ENCODE measurements around the gene PXDC1.

The PXDC1 gene

DNA sequence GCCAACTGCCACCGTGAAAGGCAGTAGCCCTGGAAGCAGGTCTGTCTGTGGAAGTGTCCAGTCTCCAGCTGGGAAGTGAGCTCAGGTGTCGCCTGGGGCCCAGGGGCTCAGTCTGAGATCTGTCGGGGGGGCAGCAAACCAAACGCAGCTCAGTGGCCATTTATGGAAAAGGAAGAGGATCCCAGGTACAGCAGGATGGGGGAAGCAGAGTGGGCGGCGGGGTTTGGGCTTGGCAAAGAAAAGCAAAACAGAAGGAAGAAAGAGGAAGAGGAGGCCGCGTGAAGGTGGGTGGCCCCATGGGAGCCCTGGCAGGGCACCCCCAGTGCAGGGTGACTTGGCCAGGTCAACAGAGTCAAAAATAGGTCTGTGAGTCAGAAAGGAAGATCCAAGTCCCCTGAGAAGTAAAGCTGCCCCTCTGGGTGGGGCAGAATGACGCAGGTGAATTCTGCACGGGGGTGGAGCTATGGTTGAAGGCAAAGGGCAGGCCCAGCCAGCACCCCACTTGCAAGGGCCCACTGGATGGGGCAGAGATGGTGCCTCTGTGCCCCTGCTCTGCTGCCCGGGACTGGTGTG, 5.3 kb downstream of the PXDC1 start:
- no peak for DNase-seq

DNA sequence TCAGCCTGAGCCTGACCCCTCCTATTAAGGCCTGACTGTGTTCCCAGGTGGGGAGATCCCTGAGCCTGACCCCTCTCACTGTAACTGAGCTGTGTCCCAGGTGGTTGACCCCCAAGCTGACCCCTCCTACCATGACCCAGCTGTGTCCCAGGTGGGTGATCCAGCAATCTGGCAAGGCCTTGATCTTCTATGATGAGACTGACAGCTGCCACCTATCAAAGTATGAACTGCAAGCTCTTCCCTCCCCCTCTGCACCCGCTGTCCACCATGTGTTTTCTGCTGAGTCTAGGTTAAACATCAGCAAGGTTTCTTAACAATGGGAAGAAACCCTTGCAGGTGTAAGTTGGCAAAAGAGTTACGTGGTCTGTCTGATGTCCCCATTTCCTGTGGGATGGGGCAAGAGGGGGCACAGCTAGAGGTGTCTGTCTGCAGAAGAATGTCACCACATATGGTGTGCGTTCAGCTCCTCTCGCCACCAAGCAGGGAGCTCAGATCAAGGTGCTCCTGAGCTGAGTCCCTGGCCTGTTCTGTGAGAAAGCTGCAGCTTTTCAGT, 5.9 kb downstream of the PXDC1 start:
- DNase-seq: no peak

DNA sequence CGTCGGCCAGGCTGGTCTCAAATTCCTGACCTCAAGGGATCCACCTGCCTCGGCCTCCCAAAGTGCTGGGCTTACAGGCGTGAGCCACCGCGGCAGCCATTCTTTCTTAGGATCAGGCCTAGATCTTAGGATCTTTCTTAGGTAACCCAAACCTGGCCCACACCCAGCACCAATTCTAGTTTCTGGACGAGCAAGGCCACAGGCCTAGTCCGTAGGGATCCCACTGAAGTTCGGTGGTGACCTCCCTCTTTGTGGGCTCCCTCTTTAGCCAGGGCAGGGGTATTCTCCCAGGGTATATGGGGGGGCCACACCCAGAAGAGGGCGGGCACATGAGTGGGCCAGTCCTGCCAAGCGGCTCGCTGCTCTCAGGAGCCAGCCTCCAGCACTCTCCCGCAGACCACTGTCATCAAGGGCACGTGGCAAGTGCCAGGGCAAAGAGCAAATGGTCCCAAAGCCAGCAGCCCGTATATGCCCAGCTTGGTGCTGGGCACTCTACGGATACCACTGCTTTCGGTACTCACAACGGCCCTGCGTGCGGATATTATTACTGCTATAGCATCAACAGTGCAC, 6.5 kb downstream of the PXDC1 start:
- DNase-seq: no peak

DNA sequence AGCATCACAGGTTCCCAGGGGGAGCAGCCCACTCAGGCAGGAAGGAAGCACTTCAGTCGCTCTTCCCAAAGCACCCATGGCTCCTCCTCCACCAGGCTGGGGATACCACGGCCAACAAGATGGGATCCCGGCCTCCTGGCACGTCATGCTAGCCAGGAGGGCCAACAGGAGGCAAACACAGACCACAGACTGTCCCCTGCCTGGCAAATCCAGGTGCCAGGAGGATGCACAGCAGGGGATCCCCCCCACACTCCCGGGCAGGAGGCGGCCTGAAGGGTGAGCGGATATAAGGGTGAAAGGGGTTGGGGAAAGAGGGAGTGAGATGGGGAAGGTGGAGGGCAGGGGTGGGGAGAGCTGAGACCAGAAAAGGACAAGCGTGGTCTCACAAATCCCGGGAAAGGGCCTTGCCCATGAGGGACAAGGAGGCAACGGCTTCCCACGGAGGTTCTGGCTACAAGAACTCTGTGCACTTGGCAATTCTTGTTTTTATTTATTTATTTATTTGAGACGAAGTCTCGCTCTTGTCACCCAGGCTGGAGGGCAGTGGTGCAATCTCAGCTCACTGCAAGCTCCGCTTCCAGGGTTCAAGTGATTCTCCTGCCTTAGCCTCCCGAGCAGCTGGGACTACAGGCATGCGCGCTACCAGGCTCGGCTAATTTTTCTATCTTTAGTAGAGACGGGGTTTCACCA, 7.2 kb downstream of the PXDC1 start:
- DNase-seq: no peak

DNA sequence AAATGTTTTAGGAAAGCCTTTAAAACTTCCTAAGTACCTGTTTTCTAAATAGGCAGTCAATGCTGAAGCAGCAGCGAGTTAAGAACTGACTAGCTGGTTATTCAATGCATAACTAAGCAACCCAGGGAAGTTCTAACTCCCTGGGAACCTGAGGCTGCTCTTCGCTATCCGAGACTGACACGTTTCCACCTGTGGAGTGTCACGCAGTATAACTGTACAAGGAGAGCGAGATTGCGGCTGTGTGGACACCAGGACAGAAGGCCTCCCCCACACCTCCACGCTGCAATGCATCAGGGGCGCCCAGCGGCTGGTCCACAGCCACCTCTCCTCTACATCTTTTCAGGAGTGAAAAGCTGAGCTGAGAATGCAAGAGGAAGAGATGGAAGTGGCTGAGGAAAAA, 8.0 kb downstream of the PXDC1 start:
- no peak for DNase-seq

DNA sequence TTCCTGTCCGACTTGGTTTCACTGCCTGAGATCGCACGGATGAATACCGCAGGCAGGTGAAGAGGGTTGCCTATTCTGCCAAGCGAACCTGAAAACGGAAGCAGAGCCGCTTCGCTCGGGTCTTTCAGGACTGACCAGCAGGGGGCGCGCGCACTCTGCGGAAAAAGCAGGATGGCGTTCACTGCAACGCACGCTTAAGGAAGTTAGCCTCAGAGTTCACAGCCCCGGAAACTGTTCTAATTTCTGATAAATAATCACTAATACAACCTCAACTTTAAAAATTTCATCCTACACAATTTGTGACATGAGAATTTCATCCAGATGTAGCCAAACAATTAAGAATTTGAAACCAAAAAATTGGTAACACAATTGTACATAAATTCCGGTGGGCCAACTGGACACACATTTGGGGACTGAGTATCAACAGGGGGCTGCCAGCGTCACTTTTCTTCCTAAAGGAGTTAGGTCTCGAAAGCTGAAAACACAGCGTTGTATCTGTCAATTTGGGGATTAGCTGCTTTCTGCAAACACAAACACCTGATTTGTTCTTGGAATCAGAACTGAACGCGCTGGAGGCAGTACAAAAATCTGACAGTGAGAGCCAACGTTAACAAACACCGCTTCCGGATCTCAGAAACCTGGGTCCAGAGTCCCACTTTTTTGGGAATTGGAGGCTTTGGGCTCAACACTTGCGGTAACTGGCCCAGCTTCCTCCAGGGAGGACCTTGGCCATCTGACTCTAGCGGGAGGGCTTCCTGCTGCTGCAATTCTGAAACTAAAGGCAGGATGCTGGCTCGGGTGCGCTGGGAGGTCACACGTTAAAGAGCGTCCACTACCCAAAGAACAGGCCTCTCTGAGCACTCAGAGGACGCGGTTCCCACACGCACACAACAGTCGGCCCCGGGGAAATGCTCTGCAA, 8.8 kb downstream of the PXDC1 start:
- DNase-seq: peak; percentile 64

DNA sequence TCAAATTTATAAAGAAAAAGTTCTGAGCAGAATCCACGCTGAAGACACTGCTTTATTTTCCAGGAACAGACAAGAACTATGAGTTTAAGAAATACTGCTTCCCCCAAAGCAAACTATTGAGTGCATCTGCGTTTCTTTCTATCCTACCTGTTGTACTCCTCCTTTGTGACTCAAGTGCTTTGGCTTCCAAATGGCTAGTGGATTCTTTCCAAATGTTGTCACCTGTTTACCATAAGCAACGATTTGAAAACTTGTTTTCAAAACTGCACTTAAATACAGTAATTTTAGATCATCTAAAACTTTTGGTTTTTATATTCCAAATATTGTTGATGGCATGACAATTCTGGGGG, 9.5 kb downstream of the PXDC1 start:
- DNase-seq: no peak

DNA sequence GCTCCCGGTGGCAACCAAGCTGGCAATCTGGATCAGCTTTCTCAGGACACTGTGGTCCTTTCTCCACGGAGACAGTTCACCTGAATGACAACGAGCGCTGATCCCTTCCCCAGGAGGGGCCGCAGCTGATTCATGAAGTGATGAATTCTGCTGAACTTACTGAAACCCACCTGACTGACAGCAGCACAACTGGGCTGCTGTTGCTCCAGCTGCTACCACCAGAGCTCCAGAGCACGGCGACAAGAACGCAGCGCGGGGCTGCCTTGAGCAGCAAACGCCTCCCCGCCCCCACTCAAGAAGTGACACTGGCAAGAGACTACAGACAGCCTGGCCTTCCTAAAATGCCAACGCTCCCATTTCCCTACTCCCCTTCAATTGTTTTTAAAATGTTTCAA, 10.0 kb downstream of the PXDC1 start:
- no peak for DNase-seq

DNA sequence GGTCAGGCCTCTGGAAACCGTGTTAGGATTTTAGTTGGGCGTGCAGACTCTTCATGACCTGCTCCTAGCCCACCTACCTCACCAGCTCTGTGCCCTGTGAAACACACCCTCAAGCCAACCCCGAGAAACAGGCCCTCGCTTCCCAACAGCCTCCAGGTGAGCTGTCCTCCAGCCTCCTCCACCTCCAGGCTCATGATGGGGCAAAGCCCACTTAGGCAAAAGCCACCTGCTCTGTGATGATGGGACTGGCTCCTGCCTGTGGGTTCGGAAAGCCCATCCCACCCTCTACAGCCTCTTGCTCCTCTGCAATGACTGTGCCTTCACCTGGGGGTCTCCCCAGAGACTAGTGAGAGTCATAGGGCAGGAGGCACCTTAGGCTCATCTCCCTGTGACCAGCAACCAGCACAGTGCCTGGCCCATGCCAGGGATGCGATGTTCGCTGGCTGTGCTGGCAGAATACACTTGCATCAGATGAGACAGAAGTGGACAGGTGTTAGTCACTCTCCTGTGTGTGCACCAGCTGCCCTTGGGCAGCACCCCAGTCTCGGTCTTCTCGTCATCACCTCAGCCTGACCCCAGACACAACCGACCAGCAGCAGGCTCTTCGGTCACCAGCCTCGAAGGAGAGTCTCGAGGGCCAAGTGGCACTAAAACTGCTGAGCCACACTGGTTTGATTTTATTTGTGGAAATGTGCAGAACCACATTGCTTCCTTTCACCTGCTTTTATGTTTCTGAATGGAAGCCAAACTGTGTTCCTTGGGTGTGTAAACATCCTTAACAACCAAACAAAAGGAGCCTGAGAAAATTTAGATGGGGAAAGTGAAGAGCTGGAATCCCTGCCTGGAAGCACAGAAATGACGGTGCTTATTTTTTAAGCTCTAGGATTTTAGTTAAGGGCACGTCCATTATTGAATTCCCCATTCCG, 10.7 kb downstream of the PXDC1 start:
- no peak for DNase-seq

DNA sequence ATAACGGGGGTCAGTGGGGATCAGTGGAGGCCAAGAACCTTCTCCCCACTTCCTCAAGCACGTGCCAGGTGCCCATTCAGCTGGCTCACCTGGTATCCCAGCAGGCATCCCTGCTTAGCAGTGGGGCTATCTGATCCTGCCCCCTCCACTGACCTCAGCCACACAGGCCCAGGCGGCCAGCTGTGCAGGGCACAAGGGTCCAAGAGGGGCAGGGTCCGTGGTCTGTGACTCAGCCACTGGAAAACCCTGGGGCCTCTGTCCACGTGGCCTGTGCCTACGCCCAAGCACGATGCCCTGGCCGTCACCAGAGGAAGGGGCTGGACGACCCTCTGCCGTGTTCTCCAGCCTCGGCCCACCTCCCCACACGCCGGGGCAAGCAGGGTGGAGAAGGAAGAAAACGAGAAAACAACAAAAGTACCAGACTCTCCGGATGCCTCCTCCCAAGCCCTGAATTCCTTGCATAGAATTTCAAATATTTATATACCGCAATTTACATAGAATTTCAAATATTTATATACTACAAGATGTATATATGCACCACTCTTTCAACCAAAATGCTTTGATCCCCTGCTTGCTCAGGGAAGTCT, 12.1 kb downstream of the PXDC1 start:
- DNase-seq: no peak

DNA sequence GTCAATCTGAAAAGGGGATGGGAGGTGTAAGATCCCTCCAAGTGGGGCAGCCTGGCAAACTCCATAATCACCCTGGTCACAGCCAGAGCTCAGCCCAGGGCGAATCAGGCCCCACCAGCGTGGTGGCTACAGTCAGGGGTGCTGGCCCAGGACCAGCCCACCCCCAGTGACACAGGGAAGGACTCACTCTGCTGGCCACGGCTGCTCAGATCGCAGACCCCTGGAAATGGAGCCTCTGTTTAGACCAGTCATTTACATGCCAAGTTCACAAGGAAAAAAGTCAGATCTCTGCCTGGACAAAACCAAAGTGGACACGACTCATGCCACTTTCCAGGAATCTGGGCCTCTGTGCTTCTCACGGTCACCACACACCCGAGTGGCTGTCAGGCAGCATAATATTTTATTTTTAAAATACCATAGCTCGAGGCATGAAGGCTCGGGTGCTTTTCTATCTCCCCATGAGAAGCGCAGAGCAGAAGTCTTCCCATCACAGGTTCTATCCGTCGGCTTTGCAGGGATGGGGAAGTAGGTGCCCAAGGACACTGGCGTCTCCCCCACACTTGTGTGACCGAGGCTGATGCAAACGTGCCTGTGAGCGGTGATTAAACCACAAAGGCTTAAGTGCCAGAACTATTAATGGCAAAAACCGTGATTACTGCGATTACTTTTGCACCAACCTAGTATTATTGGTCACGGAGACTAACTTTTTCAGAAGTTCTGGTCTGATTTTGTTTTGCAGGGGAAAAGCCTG, 13.0 kb downstream of the PXDC1 start:
- no peak for DNase-seq

DNA sequence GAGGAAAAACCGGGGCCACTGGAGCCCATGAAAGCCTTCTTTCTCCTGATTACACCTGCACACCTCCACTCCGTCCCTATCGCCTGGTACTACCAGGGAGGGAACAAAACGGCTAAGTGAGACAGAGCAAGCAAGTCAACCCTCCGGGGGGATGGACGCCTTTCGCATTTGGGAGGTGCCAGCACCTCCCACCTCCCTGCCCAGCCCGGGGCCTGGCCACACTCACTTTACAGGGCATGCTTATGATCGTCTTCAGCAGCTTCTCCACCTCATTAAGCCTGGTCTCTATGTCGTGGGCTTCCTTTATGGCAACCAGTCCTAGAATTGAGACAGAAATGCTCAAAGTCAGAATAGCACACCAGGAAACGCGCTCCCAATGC, 13.7 kb downstream of the PXDC1 start:
- no peak for DNase-seq

DNA sequence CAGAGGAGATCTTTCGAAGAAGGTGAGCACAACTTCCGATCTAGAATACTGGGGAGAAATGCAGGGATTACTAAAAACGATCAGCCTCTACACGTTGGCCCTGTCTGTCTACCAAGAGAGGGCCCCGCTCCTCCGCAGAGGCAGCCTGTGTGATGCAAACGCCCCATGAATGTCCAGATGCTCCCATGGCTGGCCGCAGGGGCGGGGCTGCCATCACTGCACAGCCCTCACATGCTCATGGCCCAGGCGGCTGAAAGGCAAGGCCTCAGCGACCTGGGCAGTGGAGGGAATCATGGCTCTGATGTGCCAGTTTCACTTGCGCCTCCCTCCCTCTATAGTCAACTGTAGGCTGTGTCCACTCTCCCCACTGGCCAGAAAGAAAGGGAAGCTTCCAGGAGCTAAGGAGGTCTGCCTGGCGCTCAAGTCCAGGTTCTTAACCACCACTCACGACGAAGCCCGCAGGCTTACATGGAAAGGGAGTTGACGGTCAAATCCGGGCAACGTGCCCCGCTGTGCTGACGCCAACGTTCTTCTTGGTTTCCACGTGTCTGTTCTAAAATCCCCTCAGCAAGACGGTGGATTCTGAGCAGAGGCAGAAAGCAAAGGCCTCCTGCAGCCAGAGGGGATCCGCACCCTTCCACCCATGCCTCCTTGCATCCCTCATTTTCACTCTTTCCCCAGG, 14.2 kb downstream of the PXDC1 start:
- no peak for DNase-seq

DNA sequence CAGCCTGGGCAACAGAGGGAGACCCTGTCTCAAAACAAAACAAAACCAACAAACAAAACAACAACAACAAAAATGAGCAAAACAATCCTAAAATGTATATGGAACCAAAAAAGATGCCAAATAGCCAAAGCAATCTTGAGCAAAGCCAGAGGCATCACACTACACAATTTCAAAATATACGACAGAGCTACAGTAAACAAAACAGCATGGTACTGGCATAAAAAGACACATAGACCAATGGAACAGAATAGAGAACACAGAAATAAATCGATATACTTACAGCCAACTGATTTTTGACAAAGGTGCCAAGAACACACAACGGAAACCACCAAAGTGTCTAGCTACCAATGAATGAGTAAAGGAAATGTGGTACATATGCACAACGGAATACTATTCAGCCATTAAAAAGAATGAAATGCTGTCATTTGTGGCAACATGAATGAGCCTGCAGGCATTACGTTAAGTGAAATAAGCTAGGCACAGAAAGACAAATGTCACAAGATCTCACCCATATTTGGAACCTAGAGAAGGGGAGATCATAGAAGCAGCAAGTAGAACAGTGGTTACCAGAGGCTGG, 16.4 kb downstream of the PXDC1 start:
- DNase-seq: no peak

DNA sequence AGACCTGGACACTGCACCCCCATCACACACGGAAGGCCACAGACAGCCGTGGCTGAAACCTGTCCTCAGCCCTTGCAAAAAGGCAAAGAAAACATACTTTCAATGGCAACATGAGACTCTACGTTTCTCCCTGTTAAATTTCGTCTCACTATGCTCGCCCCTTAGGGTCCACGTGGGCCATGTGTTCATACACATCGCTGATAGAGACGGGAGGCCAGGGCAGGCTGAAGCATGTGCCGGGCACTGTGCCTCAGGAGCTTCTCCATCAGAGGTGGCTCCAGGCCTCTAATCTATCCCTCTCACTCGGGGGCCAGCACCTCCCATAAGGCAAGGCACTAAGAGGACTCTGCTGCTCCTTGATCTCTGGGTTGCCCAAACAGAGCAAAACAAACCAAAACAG, 17.5 kb downstream of the PXDC1 start:
- DNase-seq: no peak

DNA sequence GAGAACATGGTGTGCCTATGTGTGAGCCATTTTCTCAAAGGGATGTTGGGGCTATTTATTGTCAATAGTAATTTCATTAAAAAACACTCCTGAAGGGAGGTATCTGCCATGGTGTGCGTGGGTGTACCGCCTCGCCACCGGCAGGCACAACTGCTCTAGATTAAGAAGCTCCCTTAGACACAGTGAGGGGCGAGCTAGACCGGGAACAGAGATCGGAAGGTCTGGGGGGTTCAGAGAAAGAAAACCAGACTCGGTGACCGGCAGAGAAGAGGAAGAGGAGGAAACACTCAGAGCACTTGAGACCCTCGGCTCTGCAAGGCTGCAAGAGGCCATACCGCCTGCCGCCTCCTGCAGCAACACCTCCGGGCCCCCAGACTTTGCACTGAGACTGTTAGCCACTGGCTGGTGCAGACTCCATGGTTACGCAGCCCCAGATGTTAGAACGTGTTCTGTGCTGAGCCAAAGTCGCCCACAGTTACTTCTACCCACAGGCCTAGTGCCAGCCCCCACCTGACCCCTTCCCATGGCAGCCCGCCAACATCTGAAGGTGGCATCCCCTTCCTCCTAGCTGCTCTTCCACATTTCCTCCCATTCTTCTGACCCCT, 18.1 kb downstream of the PXDC1 start:
- DNase-seq: no peak

DNA sequence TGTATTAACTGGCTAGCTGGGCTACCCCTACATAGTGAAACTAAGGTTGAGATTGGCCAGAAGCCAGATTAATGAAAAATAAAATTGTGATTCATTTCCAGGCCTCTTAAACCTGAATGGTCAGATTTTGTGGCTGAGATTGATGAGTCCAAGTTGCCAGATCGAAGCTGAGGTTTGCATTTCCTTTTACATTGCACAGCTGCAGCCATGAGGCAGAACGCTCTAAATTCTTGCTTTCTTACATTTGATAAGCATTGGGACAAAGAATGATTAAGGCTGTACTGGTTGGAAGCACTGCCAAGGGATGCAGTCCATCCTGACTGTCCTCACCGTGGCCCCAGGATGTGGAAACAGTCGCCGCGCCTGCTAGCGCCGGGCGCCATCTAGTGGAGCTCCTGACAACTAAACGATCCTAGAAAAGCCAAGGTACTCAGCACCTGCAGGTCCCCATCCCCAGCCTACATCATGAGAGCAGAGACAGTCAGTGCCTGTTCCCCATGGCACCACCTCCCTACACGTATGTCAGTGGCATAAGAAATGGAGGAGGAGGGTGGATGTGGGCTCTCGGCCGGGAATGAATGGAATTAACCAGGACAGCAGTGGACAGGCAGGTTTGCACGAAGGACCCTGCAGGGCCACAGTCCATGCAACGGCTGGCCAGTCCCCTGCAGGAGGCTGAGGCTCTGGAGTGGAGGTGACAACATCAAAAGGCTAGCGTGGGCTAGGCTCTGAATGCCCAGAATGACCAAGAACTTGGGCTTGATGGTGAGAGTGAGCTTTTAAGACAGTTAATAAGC, 19.0 kb downstream of the PXDC1 start:
- DNase-seq: peak; percentile 63

DNA sequence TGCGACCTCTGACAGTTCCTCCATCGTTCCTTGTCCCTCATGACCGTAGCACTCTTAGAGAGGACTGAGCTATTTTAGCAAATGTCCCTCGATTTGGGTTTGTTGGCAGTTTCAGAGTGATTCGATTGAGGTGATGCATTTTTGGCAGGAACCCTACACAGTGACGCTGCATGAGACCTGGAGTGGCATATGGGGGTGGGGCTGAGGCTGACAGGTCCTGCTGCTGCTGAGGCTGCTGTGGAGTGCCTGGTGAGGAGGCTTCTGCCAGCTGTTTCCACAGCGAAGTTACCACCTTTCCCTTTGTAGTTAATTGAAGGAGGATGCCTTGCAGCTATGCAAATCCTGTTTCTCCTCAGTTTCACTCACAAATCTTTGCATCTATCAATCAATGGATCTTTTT, 19.8 kb downstream of the PXDC1 start:
- no peak for DNase-seq
